ENCODE measurements around the gene SELENBP1.
A peak's percentile ranks its signal among the peaks of the same experiment; 100 is the strongest.

SELENBP1 gene

GRCh38 chr1:151343587-151343986, 28.9 kb downstream of the SELENBP1 start:
- CTCF ChIA-PET = interaction anchor here (1.6 to 6.3 kb wide), 4 partner anchors 43 to 244 kb away, joined by 3 to 114 read pairs (median 8); no protein-coding TSS in a partner anchor
- Mint-ChIP-seq H3K36me3 (peaks cover 36% of the 10 kb centered on the region), H3K4me3 (no peak overlapping the region)

GRCh38 chr1:151342569-151342968, 29.9 kb downstream of the SELENBP1 start:
- Mint-ChIP-seq H3K27me3 (no peaks in the 10 kb centered on the region), H3K4me1 (peaks cover 36% of the 10 kb centered on the region), H3K9me3 (no peaks in the 10 kb centered on the region), H3K36me3 (peaks cover 37% of the 10 kb centered on the region), H3K27ac (no peak overlapping the region), H3K4me3 (no peak overlapping the region)
- no peak for DNase-seq
- CTCF ChIA-PET = interaction anchor here (0.6 to 6.3 kb wide), 4 partner anchors 15 to 243 kb away, joined by 3 to 114 read pairs (median 4); partner anchors contain the start of gene PI4KB

More at GRCh38 chr1:151343587-151343986, 28.9 kb downstream of the SELENBP1 start:
- DNase-seq = no peak
- Mint-ChIP-seq H3K27me3 (no peaks in the 10 kb centered on the region), H3K4me1 (peaks cover 42% of the 10 kb centered on the region), H3K27ac (no peak overlapping the region), H3K9me3 (no peaks in the 10 kb centered on the region)

GRCh38 chr1:151342021-151342420, 30.5 kb downstream of the SELENBP1 start:
- CTCF ChIA-PET = interaction anchor here (0.9 to 6.3 kb wide), 3 partner anchors 14 to 42 kb away, joined by 3 to 114 read pairs (median 16); partner anchors contain the start of gene PI4KB
- H3K36me3 Mint-ChIP-seq = peaks cover 37% of the 10 kb centered on the region
- H3K27ac Mint-ChIP-seq = no peak overlapping the region
- H3K27me3 Mint-ChIP-seq = no peaks in the 10 kb centered on the region
- H3K4me1 Mint-ChIP-seq = peaks cover 30% of the 10 kb centered on the region
- H3K4me3 Mint-ChIP-seq = no peak overlapping the region
- no peaks in the 10 kb centered on the region for H3K9me3 Mint-ChIP-seq
- no peak for DNase-seq

GRCh38 chr1:151340870-151341754, 31.4 kb downstream of the SELENBP1 start:
- Mint-ChIP-seq H3K36me3 (peaks cover 34% of the 10 kb centered on the region), H3K27me3 (no peaks in the 10 kb centered on the region), H3K27ac (no peak overlapping the region), H3K9me3 (no peaks in the 10 kb centered on the region), H3K4me1 (peaks cover 21% of the 10 kb centered on the region), H3K4me3 (no peak overlapping the region)
- DNase-seq = peak; percentile 62
- CTCF ChIA-PET = interaction anchor here (0.6 to 6.3 kb wide), 30 partner anchors 9 to 496 kb away, joined by 3 to 114 read pairs (median 4); partner anchors contain the start of genes PSMB4 and VPS72

DNA sequence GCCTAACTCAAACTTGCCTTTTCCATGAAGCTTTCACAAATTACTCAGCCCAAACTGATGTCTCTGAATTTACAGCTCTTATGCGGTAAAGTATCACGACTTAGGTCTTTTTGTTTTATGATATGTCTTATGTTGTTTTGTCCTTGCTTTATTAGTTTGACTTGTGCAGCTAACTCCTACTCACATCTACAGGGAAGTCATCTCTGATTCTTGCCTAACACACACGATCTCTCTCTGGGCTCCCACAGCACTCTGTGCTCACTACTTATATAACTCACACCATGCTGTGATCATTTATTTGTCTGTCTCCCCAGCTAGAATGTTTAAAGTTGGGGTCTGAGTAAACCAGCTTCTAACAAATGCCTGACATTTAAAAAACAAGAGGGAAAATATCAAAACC, 35.9 kb downstream of the SELENBP1 start:
- Mint-ChIP-seq H3K4me3 (no peak overlapping the region), H3K36me3 (peaks cover 4% of the 10 kb centered on the region), H3K27me3 (peaks cover 4% of the 10 kb centered on the region), H3K4me1 (peaks cover 10% of the 10 kb centered on the region), H3K9me3 (no peaks in the 10 kb centered on the region), H3K27ac (peak overlapping the region; percentile 25)
- DNase-seq = no peak
- CTCF ChIA-PET = interaction anchor here (0.8 to 1.6 kb wide), 2 partner anchors 36 to 237 kb away, joined by 3 to 4 read pairs; no protein-coding TSS in a partner anchor

- no peak overlapping the region for H3K27ac Mint-ChIP-seq
- H3K36me3 Mint-ChIP-seq = peaks cover 2% of the 10 kb centered on the region
- H3K27me3 Mint-ChIP-seq = peaks cover 7% of the 10 kb centered on the region
- H3K4me1 Mint-ChIP-seq = peaks cover 2% of the 10 kb centered on the region
- CTCF ChIA-PET = no interaction called here
- no peak overlapping the region for H3K4me3 Mint-ChIP-seq
- H3K9me3 Mint-ChIP-seq = no peaks in the 10 kb centered on the region
- no peak for DNase-seq
Observed at GRCh38 chr1:151334822-151335221, 37.7 kb downstream of the SELENBP1 start.

GRCh38 chr1:151327903-151328674, 44.4 kb downstream of the SELENBP1 start:
- H3K9me3 Mint-ChIP-seq = no peaks in the 10 kb centered on the region
- peaks cover 3% of the 10 kb centered on the region for H3K27me3 Mint-ChIP-seq
- peak overlapping the region; percentile 98 for H3K4me3 Mint-ChIP-seq
- no peak for DNase-seq
- H3K36me3 Mint-ChIP-seq = peaks cover 22% of the 10 kb centered on the region
- CTCF ChIA-PET = interaction anchor here (1.0 to 3.2 kb wide), 5 partner anchors 12 to 28 kb away, joined by 3 to 24 read pairs (median 4); no protein-coding TSS in a partner anchor
- H3K4me1 Mint-ChIP-seq = peaks cover 35% of the 10 kb centered on the region
- peak overlapping the region; percentile 92 for H3K27ac Mint-ChIP-seq

GRCh38 chr1:151327223-151327902, 45.1 kb downstream of the SELENBP1 start, which contains the start of gene PI4KB:
PI4KB (minus strand) TSS chr1:151327416; CDS start chr1:151316481, 10,935 bp downstream.
- CTCF ChIA-PET = interaction anchor here (0.6 to 3.2 kb wide), 8 partner anchors 11 to 75 kb away, joined by 3 to 24 read pairs (median 4); no protein-coding TSS in a partner anchor
- Mint-ChIP-seq H3K27me3 (peaks cover 3% of the 10 kb centered on the region), H3K27ac (peak within 1 kb of the TSS; percentile 94), H3K4me1 (peaks cover 39% of the 10 kb centered on the region), H3K36me3 (peaks cover 26% of the 10 kb centered on the region), H3K4me3 (peak within 1 kb of the TSS; percentile 98), H3K9me3 (no peaks in the 10 kb centered on the region)
- peak; percentile 95 for DNase-seq

GRCh38 chr1:151326619-151327222, 45.8 kb downstream of the SELENBP1 start:
- H3K27ac Mint-ChIP-seq = peak overlapping the region; percentile 94
- peak; percentile 72 for DNase-seq
- no peaks in the 10 kb centered on the region for H3K9me3 Mint-ChIP-seq
- peaks cover 3% of the 10 kb centered on the region for H3K27me3 Mint-ChIP-seq
- H3K4me1 Mint-ChIP-seq = peaks cover 44% of the 10 kb centered on the region
- H3K4me3 Mint-ChIP-seq = peak overlapping the region; percentile 98
- CTCF ChIA-PET = interaction anchor here (0.6 to 2.7 kb wide), 7 partner anchors 11 to 75 kb away, joined by 3 to 15 read pairs (median 3); no protein-coding TSS in a partner anchor
- peaks cover 32% of the 10 kb centered on the region for H3K36me3 Mint-ChIP-seq

- peaks cover 35% of the 10 kb centered on the region for H3K36me3 Mint-ChIP-seq
- DNase-seq = no peak
- CTCF ChIA-PET = interaction anchor here (0.8 to 2.7 kb wide), 3 partner anchors 15 to 74 kb away, joined by 3 to 15 read pairs (median 3); no protein-coding TSS in a partner anchor
- peaks cover 2% of the 10 kb centered on the region for H3K27me3 Mint-ChIP-seq
- H3K9me3 Mint-ChIP-seq = no peaks in the 10 kb centered on the region
- peak overlapping the region; percentile 98 for H3K4me3 Mint-ChIP-seq
- peaks cover 45% of the 10 kb centered on the region for H3K4me1 Mint-ChIP-seq
- peak overlapping the region; percentile 94 for H3K27ac Mint-ChIP-seq
Observed at GRCh38 chr1:151325646-151326429, 46.7 kb downstream of the SELENBP1 start.

DNA sequence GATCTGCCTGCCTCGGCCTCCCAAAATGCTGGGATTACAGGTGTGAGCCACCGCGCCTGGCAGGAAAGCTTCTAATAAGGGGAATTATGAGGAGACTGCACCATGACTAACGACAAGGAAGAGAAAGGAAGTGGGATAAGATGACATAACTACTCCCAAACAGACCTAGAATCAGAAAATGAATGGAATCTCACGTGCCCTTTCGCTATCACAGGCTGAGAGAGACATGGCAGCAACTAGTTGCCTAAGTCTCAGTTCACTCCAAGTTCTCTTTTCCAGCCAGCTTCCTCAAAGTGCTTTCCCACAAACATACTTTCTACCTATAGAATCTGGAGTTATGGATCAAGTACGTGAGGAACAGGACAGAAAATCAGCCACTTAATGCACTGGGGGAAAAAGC, 47.3 kb downstream of the SELENBP1 start:
- Mint-ChIP-seq H3K4me1 (peaks cover 46% of the 10 kb centered on the region), H3K27me3 (no peaks in the 10 kb centered on the region), H3K9me3 (no peaks in the 10 kb centered on the region), H3K36me3 (peaks cover 41% of the 10 kb centered on the region), H3K4me3 (peak overlapping the region; percentile 98), H3K27ac (peak overlapping the region; percentile 94)
- DNase-seq = no peak
- CTCF ChIA-PET = interaction anchor here (2.7 kb wide), 1 partner anchor 25 kb away, joined by 15 read pairs; no protein-coding TSS in a partner anchor

- no peak overlapping the region for H3K27ac Mint-ChIP-seq
- peaks cover 46% of the 10 kb centered on the region for H3K4me1 Mint-ChIP-seq
- no peaks in the 10 kb centered on the region for H3K27me3 Mint-ChIP-seq
- no peak overlapping the region for H3K4me3 Mint-ChIP-seq
- H3K9me3 Mint-ChIP-seq = no peaks in the 10 kb centered on the region
- H3K36me3 Mint-ChIP-seq = peaks cover 44% of the 10 kb centered on the region
- CTCF ChIA-PET = no interaction called here
- DNase-seq = no peak
Observed at GRCh38 chr1:151324390-151324930, 48.0 kb downstream of the SELENBP1 start.
